Testis (tissue), 3 donors: ENCODE measurements around the gene TSPAN13. TPM values are rescaled to one million over a fixed set of nuclear protein-coding genes. Genes with fewer than 3 reads are reported as not detected.

Source experiments
- DNase-seq: peaks from one replicate; pipeline ENCODE4 v3.0.0-alpha.2; 2019
- H3K27ac ChIP-seq, 2 donors: fragments of 200-600 bp; sonication (generic); one replicate each; pipeline ENCODE4 v1.5.1; 2019
- H3K27me3 ChIP-seq: fragments of 200-600 bp; sonication (generic); one replicate; pipeline ENCODE4 v1.5.1; 2019
- H3K36me3 ChIP-seq: fragments of 200-600 bp; sonication (generic); one replicate; pipeline ENCODE4 v1.5.1; 2017; ENCODE audit warnings: low read depth; ENCODE audit errors: missing control alignments
- H3K4me1 ChIP-seq: fragments of 200-600 bp; sonication (generic); one replicate; pipeline ENCODE4 v1.5.1; 2019
- H3K4me3 ChIP-seq, 2 donors: fragments of 200-600 bp; sonication (generic); one replicate each; pipeline ENCODE4 v1.5.1; 2017 to 2019
- H3K9me3 ChIP-seq: fragments of 200-600 bp; sonication (generic); one replicate; pipeline ENCODE4 v1.5.1; 2017
- POLR2A ChIP-seq: fragments of 450-650 bp; IDR thresholded peaks from one replicate; pipeline ENCODE4 v1.6.1; 2017; ENCODE audit warnings: antibody characterized with exemption, mild to moderate bottlenecking, moderate library complexity
- WGBS, 2 donors: methylation state at CpG; one replicate each; pipeline ENCODE4 v1.1.5; 2018; 5-methylcytosine and 5-hydroxymethylcytosine counted together
- intact Hi-C: fragments of 100-400 bp; cut with DNase I; formaldehyde crosslinking; loops from one replicate; pipeline ENCODE4 v1.15.1; 2023; ENCODE audit warnings: low total_unique reads
- polyA plus RNA-seq: library from polyadenylated mRNA; stranded (reverse); fragments of 350-450 nt; fragmentation: Illumina TruSeq; extraction: RNeasy Lipid Tissue Mini Kit (QIAGEN cat#74804); gene quantifications from one replicate; pipeline ENCODE4 v1.2.3, GENCODE V29; 2014; ENCODE audit warnings: low read depth, low replicate concordance; ENCODE audit not compliant: insufficient read depth
- total RNA-seq, 2 donors: library from RNA; depleted of rRNA; stranded (reverse); fragments of >200 nt; gene quantifications; one replicate each; pipeline ENCODE4 v1.2.3, GENCODE V29; 2016
- TF ChIP-seq, protein P1 (sequence below), 3 experiments: fragments of 450-650 bp in 2 of 3; fragments of 200-600 bp in 1 of 3; sonication (generic) in 1 of 3; IDR thresholded peaks; one replicate each; pipeline ENCODE4 v1.5.1; 2016 to 2019; ENCODE audit warnings: antibody characterized with exemption in 3 of 3, mild to moderate bottlenecking in 2 of 3, moderate library complexity in 1 of 3

TSPAN13 gene
- total and polyA plus RNA-seq, 3 donors from 2014 or later = 10.0 to 13.0 (median 10.6) TPM

DNA sequence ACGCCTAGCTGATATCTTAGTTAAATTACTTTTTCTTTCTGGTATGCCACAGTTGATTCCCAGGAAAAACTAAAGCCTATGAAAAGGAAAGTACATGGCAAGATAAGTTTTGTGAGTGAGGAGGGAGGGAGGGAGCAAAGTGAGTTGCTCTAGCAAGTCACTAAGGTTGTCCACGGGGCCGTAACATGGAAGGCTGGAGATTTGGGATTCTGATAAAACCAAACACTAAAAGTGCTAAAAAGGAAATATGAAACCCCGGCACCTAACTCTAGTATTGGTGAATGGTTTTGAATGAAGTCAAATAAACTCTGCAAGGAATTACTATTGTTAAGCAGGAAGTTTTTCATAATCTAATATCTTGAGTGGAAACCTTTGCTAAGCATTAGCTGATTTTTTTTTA is 49.6 kb downstream of the TSPAN13 start:
- intact Hi-C loops = no loop called here
- no peak overlapping the region for H3K4me3 ChIP-seq
- 87% methylated on average over 4 of the region's 4 CpGs for WGBS, 2 donors
- H3K4me1 ChIP-seq = no peaks in the 10 kb centered on the region
- H3K27me3 ChIP-seq = no peaks in the 10 kb centered on the region
- no peak for DNase-seq
- TF ChIP-seq, protein P1, sequence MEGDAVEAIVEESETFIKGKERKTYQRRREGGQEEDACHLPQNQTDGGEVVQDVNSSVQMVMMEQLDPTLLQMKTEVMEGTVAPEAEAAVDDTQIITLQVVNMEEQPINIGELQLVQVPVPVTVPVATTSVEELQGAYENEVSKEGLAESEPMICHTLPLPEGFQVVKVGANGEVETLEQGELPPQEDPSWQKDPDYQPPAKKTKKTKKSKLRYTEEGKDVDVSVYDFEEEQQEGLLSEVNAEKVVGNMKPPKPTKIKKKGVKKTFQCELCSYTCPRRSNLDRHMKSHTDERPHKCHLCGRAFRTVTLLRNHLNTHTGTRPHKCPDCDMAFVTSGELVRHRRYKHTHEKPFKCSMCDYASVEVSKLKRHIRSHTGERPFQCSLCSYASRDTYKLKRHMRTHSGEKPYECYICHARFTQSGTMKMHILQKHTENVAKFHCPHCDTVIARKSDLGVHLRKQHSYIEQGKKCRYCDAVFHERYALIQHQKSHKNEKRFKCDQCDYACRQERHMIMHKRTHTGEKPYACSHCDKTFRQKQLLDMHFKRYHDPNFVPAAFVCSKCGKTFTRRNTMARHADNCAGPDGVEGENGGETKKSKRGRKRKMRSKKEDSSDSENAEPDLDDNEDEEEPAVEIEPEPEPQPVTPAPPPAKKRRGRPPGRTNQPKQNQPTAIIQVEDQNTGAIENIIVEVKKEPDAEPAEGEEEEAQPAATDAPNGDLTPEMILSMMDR (IDR thresholded peaks at IDR 0.05) = no peak
- no peak for TF ChIP-seq POLR2A
- no peak overlapping the region for H3K27ac ChIP-seq
- H3K9me3 ChIP-seq = no peaks in the 10 kb centered on the region
- no peaks in the 10 kb centered on the region for H3K36me3 ChIP-seq

DNA sequence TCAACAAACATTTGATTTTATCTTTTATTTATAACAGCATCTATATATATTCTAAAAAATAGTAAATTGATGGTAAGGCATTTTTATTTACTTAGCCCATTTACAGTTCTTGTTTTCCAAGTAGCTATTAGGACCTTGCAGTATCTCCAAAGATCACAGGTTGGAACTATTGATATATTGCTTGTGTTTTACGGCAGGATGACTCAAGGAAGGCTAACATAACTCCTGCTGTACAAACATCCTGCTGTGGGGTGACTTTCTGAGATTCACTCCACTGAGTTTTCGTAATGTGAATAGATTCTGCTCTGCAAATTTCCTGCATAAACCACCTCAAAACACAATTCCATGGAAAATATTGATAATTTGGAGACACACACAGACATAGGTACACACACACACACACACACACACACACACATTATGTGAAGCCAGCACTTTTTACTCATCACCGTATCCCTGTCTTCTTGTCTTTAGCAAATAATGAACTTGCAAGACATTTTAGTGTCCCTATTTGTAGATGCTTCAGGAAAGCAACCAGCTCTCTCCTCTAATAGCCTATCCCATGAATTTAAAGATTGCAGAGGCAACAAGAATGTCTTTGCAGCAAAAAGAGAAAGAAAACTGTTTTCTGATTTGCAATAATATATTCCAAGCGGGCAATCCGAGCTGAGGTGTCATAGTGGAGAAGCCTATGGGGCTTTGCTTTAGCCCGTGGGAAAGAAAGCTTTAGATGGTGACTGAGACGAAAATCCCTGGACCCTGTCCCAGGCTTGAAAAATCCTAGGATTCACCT is 50.5 kb downstream of the TSPAN13 start:
- Histone ChIP-seq H3K27ac (no peak overlapping the region), H3K9me3 (no peaks in the 10 kb centered on the region), H3K4me1 (no peaks in the 10 kb centered on the region), H3K36me3 (no peaks in the 10 kb centered on the region), H3K27me3 (no peaks in the 10 kb centered on the region), H3K4me3 (no peak overlapping the region)
- intact Hi-C loops = no loop called here
- WGBS, 2 donors = 83 to 87% methylated on average over 7 of the region's 7 CpGs
- no peak for TF ChIP-seq POLR2A
- TF ChIP-seq, protein P1 (IDR thresholded peaks at IDR 0.05) = no peak
- DNase-seq = no peak

DNA sequence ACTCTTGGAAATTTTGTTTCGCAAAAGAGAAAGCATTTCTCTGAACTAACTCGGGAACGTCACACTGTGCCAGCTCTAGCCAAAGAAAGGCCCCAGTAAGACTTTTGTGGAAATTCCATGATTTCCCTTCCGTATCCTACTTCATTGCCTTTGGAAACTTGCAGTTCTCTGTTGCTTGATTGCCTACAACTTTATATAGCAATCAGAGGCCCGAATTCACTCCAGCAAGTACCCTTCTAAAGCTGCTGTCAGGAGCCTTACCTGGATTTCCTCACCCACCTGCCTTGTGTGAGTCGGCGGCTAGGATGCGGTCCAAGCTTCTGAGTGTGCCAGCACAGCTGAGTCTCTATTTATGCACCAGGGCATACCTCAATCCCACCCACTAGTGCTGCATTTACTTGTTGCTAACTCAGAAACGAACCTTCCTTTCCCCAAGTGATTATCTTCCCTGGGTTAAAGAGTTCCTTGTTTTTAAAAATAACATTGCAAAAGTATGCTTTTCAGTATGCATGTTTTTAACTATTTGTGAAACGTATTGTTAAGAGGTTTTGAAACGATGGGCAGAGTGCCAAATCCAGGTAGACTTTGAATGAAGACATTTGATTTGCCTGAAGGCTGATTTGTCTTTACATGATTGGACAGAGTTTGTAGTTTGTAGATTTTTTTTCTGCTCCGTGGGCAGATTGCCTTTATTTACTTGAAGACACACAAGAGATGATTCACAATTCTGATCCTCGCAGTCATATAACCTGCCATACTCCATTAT is 51.3 kb downstream of the TSPAN13 start, which contains the start of gene AGR2:
TSS of gene AGR2 (minus strand) at position 326 of the 766 bp plus-strand sequence. CDS start 3,203 bp downstream, outside the sequence.
- intact Hi-C loops = no loop called here
- H3K4me1 ChIP-seq = no peaks in the 10 kb centered on the region
- no peaks in the 10 kb centered on the region for H3K36me3 ChIP-seq
- H3K27ac ChIP-seq = no peak within 1 kb of the TSS
- no peak for DNase-seq
- TF ChIP-seq, protein P1 (IDR thresholded peaks at IDR 0.05) = no peak
- no peak for TF ChIP-seq POLR2A
- WGBS, 2 donors = 82 to 85% methylated on average over 13 of the region's 13 CpGs
- no peaks in the 10 kb centered on the region for H3K27me3 ChIP-seq
- no peak within 1 kb of the TSS for H3K4me3 ChIP-seq
- no peaks in the 10 kb centered on the region for H3K9me3 ChIP-seq

GRCh38 chr7:16805441-16805840 is 51.9 kb downstream of the TSPAN13 start:
- Histone ChIP-seq H3K36me3 (no peaks in the 10 kb centered on the region), H3K9me3 (no peaks in the 10 kb centered on the region), H3K27ac (no peak overlapping the region), H3K4me1 (no peaks in the 10 kb centered on the region), H3K27me3 (no peaks in the 10 kb centered on the region), H3K4me3 (no peak overlapping the region)
- no peak for DNase-seq
- 74 to 92% methylated on average over 3 of the region's 3 CpGs for WGBS, 2 donors
- TF ChIP-seq POLR2A = no peak
- TF ChIP-seq, protein P1 (IDR thresholded peaks at IDR 0.05) = no peak
- intact Hi-C loops = no loop called here
